Measurements from ENCODE around the gene TMEM101. TPM values are rescaled to one million over a fixed set of nuclear protein-coding genes. Genes with fewer than 3 reads are reported as not detected.
"Not testable (repeated sequence)": the region's sequence is repeated elsewhere in the genome, so short reads cannot be mapped to it uniquely, and the experiment has no call there.

The TMEM101 gene
- total RNA-seq, 1 donor from 2014 or later, result 41.2 TPM

GRCh38 chr17:44024853-44025252, 10.1 kb upstream of the TMEM101 start:
- FAIRE-seq (no peak), DNase-seq (ENCODE audit: low spot score in 2 of 2) (no peak)

GRCh38 chr17:44024271-44024663, 9.5 kb upstream of the TMEM101 start:
- DNase-seq (ENCODE audit: low spot score in 2 of 2), result no peak
- no peak for FAIRE-seq

GRCh38 chr17:44023545-44024270, 8.9 kb upstream of the TMEM101 start:
- no peak for FAIRE-seq
- no peak for DNase-seq (ENCODE audit: low spot score in 2 of 2)

- FAIRE-seq (no peak), DNase-seq (ENCODE audit: low spot score in 2 of 2) (no peak)
Observed at GRCh38 chr17:44022246-44022645, 7.5 kb upstream of the TMEM101 start.

GRCh38 chr17:44021227-44021626, 6.5 kb upstream of the TMEM101 start:
- not testable (repeated sequence) for DNase-seq (ENCODE audit: low spot score in 2 of 2); FAIRE-seq

- FAIRE-seq, result no peak
- DNase-seq (ENCODE audit: low spot score in 2 of 2), result no peak
Observed at GRCh38 chr17:44014133-44014436, 678 bp downstream of the TMEM101 start.

- no peak for DNase-seq (ENCODE audit: low spot score in 2 of 2)
- FAIRE-seq, result no peak
Observed at GRCh38 chr17:44012874-44013273, 1.9 kb downstream of the TMEM101 start.

GRCh38 chr17:44012391-44012790, 2.4 kb downstream of the TMEM101 start:
- FAIRE-seq (no peak), DNase-seq (ENCODE audit: low spot score in 2 of 2) (no peak)

GRCh38 chr17:44011876-44012275, 2.9 kb downstream of the TMEM101 start:
- FAIRE-seq (no peak), DNase-seq (ENCODE audit: low spot score in 2 of 2) (no peak)

GRCh38 chr17:44010966-44011647, 3.7 kb downstream of the TMEM101 start:
- DNase-seq (ENCODE audit: low spot score in 2 of 2), result no peak
- FAIRE-seq, result no peak

- FAIRE-seq, result no peak
- no peak for DNase-seq (ENCODE audit: low spot score in 2 of 2)
Observed at GRCh38 chr17:44008205-44008909, 6.4 kb downstream of the TMEM101 start.

- FAIRE-seq (no peak), DNase-seq (ENCODE audit: low spot score in 2 of 2) (no peak)
Observed at GRCh38 chr17:44007346-44008204, 7.2 kb downstream of the TMEM101 start.

GRCh38 chr17:44006598-44007345, 8.0 kb downstream of the TMEM101 start:
- FAIRE-seq (no peak), DNase-seq (ENCODE audit: low spot score in 2 of 2) (peak; percentile 75 to 93)

- DNase-seq (ENCODE audit: low spot score in 2 of 2), result no peak
- FAIRE-seq, result no peak
Observed at GRCh38 chr17:44006272-44006597, 8.5 kb downstream of the TMEM101 start.

GRCh38 chr17:44005527-44006271, 9.1 kb downstream of the TMEM101 start:
- FAIRE-seq (no peak), DNase-seq (ENCODE audit: low spot score in 2 of 2) (no peak)

GRCh38 chr17:44004761-44005526, 9.8 kb downstream of the TMEM101 start:
- FAIRE-seq (no peak), DNase-seq (ENCODE audit: low spot score in 2 of 2) (no peak)

GRCh38 chr17:44004077-44004760, 10.5 kb downstream of the TMEM101 start, which contains the start of gene NAGS:
Gene NAGS, plus strand, starts transcription at chr17:44004622. Its CDS starts 42 bp downstream, at chr17:44004664.
- FAIRE-seq (no peak), DNase-seq (ENCODE audit: low spot score in 2 of 2) (no peak)

Measured in frontal cortex (tissue), 4 donors.